ENCODE measurements around the gene CYP27B1. TPM values are rescaled to one million over a fixed set of nuclear protein-coding genes. Genes with fewer than 3 reads are reported as not detected.
A peak's percentile ranks its signal among the peaks of the same experiment; 100 is the strongest.

CYP27B1 gene
- total and polyA plus RNA-seq, 8 donors: 0.56 to 3.1 (median 1.4) TPM; not detected in 1

- DNase-seq: peak in 1 of 2 donors; percentile 9
- Histone ChIP-seq H3K9me3 (no peaks in the 10 kb centered on the region), H3K27me3 (peaks cover 10 to 31% (median 31%) of the 10 kb centered on the region in 3 donors), H3K4me1 (peaks cover 41 to 53% (median 52%) of the 10 kb centered on the region in 4 donors), H3K36me3 (peaks cover 0 to 30% (median 23%) of the 10 kb centered on the region in 4 donors), H3K27ac (no peak overlapping the region), H3K4me3 (no peak overlapping the region)
- TF ChIP-seq POLR2A (IDR thresholded peaks at IDR 0.05) (no peak), POLR2AphosphoS5 (IDR thresholded peaks at IDR 0.05) (no peak), EP300 (IDR thresholded peaks at IDR 0.05) (no peak), CTCF (IDR thresholded peaks at IDR 0.05) (no peak)
- WGBS, 5 donors: 94 to 98% (median 97%) methylated on average over 10 to 11 of the region's 11 CpGs
- intact Hi-C loops (cut with DNase I; ENCODE audit: low total_unique reads): no loop called here
These were observed 2.7 kb upstream of the CYP27B1 start for GRCh38 chr12:57769594-57769993.

GRCh38 chr12:57767876-57768275 lies 998 bp upstream of the CYP27B1 start:
- TF ChIP-seq POLR2A (IDR thresholded peaks at IDR 0.05): no peak
- no peak for TF ChIP-seq EP300 (IDR thresholded peaks at IDR 0.05)
- no peak for TF ChIP-seq CTCF (IDR thresholded peaks at IDR 0.05)
- TF ChIP-seq POLR2AphosphoS5 (IDR thresholded peaks at IDR 0.05): no peak
- 94 to 95% (median 95%) methylated on average over 3 of the region's 3 CpGs for WGBS, 5 donors
- no peaks in the 10 kb centered on the region for H3K9me3 ChIP-seq
- peaks cover 35 to 49% (median 48%) of the 10 kb centered on the region in 4 donors for H3K4me1 ChIP-seq
- H3K27me3 ChIP-seq: peaks cover 10 to 48% (median 39%) of the 10 kb centered on the region in 3 donors
- no peak overlapping the region for H3K4me3 ChIP-seq
- intact Hi-C loops (cut with DNase I; ENCODE audit: low total_unique reads): no loop called here
- peak in 1 of 2 donors; percentile 1 for DNase-seq
- H3K36me3 ChIP-seq: peaks cover 0 to 26% (median 23%) of the 10 kb centered on the region in 4 donors
- no peak overlapping the region for H3K27ac ChIP-seq

- intact Hi-C loops (cut with DNase I; ENCODE audit: low total_unique reads): no loop called here
- Histone ChIP-seq H3K27ac (no peak overlapping the region), H3K4me1 (peaks cover 35 to 47% (median 45%) of the 10 kb centered on the region in 4 donors), H3K9me3 (no peaks in the 10 kb centered on the region), H3K27me3 (peaks cover 10 to 54% (median 39%) of the 10 kb centered on the region in 3 donors), H3K36me3 (peaks cover 0 to 26% (median 23%) of the 10 kb centered on the region in 4 donors), H3K4me3 (no peak overlapping the region)
- DNase-seq: no peak
- TF ChIP-seq EP300 (IDR thresholded peaks at IDR 0.05) (no peak), POLR2AphosphoS5 (IDR thresholded peaks at IDR 0.05) (no peak), POLR2A (IDR thresholded peaks at IDR 0.05) (no peak), CTCF (IDR thresholded peaks at IDR 0.05) (no peak)
These were observed 424 bp upstream of the CYP27B1 start for GRCh38 chr12:57767305-57767698.

- Histone ChIP-seq H3K36me3 (peaks cover 0 to 26% (median 23%) of the 10 kb centered on the region in 4 donors), H3K4me3 (peak overlapping the region; percentile 42 to 65 (median 45)), H3K9me3 (no peaks in the 10 kb centered on the region), H3K4me1 (peaks cover 29 to 39% (median 36%) of the 10 kb centered on the region in 4 donors), H3K27me3 (peaks cover 10 to 67% (median 39%) of the 10 kb centered on the region in 3 donors), H3K27ac (no peak overlapping the region)
- TF ChIP-seq POLR2A (IDR thresholded peaks at IDR 0.05): no peak
- no peak for TF ChIP-seq POLR2AphosphoS5 (IDR thresholded peaks at IDR 0.05)
- TF ChIP-seq CTCF (IDR thresholded peaks at IDR 0.05): no peak
- TF ChIP-seq EP300 (IDR thresholded peaks at IDR 0.05): no peak
- intact Hi-C loops (cut with DNase I; ENCODE audit: low total_unique reads): no loop called here
- peak in 1 of 2 donors; percentile 28 for DNase-seq
- 3 to 9% (median 3%) methylated on average over 20 to 40 of the region's 40 CpGs for WGBS, 5 donors
These were observed 997 bp downstream of the CYP27B1 start for GRCh38 chr12:57765698-57766463.

Data from stomach (tissue), 9 donors.